AG09319 (cell line): ENCODE data around the gene ANKRD34A.

Experiments used
- DNase-seq: peaks from one replicate; pipeline ENCODE4 v3.0.0-alpha.2; 2010; ENCODE audit warnings: low read depth; ENCODE audit errors: extremely low read depth
- CTCF ChIP-seq: IDR thresholded peaks from 2 replicates; pipeline ENCODE4 v1.5.1; 2011; ENCODE audit warnings: low read depth, mild to moderate bottlenecking, inconsistent platforms, low read length, moderate library complexity

ANKRD34A gene

GRCh38 chr1:145988773-145989172, 24.4 kb upstream of the ANKRD34A start:
- no peak for TF ChIP-seq CTCF
- DNase-seq: no peak

- TF ChIP-seq CTCF: no peak
- DNase-seq: no peak
Measured at GRCh38 chr1:145987926-145988325, 23.6 kb upstream of the ANKRD34A start.

- DNase-seq: no peak
- no peak for TF ChIP-seq CTCF
Measured at GRCh38 chr1:145986551-145986950, 22.2 kb upstream of the ANKRD34A start.

- no peak for TF ChIP-seq CTCF
- no peak for DNase-seq
Measured at GRCh38 chr1:145985502-145986439, 21.4 kb upstream of the ANKRD34A start.

- no peak for TF ChIP-seq CTCF
- DNase-seq: no peak
Measured at GRCh38 chr1:145985129-145985501, 20.7 kb upstream of the ANKRD34A start.

GRCh38 chr1:145983960-145984830, 19.8 kb upstream of the ANKRD34A start:
- TF ChIP-seq CTCF: no peak
- DNase-seq: no peak

- DNase-seq: no peak
- TF ChIP-seq CTCF: no peak
Measured at GRCh38 chr1:145983206-145983675, 18.9 kb upstream of the ANKRD34A start.
